K562 (cell line): ENCODE measurements around the gene OR8S1. TPM values are rescaled to one million over a fixed set of nuclear protein-coding genes. Genes with fewer than 3 reads are reported as not detected.

ENCODE experiments used
- CTBP1 ChIP-seq: fragments of 450-650 bp; IDR thresholded peaks from 2 replicates; pipeline ENCODE4 v1.6.1; 2016; ENCODE audit warnings: borderline replicate concordance
- DNMT1 ChIP-seq: fragments of 450-650 bp; IDR thresholded peaks from 2 replicates; pipeline ENCODE4 v1.6.1; 2016; ENCODE audit warnings: antibody characterized with exemption, mild to moderate bottlenecking
- HSF4 ChIP-seq: fragments of 250-450 bp; sonication (Bioruptor Pico); IDR thresholded peaks from 2 replicates; pipeline ENCODE4 v2.1.2; 2022; ENCODE audit warnings: mild to moderate bottlenecking, moderate library complexity, borderline replicate concordance
- IFI16 ChIP-seq: fragments of 250-450 bp; sonication (Bioruptor Pico); IDR thresholded peaks from 2 replicates; pipeline ENCODE4 v2.1.2; 2022; ENCODE audit warnings: mild to moderate bottlenecking, inconsistent platforms
- KHSRP ChIP-seq: fragments of 450-650 bp; IDR thresholded peaks from 2 replicates; pipeline ENCODE4 v1.6.1; 2017
- NR2C1 ChIP-seq, 2 experiments: fragments of 450-650 bp; IDR thresholded peaks; 2 replicates each; pipeline ENCODE4 v1.6.1; 2017; ENCODE audit warnings: mild to moderate bottlenecking in 2 of 2, antibody characterized with exemption in 1 of 2, inconsistent platforms in 1 of 2, missing compliant biosample characterization in 1 of 2, missing genetic modification characterization in 1 of 2
- RBM34 ChIP-seq: fragments of 200-400 bp; formaldehyde crosslinking; IDR thresholded peaks from 2 replicates; pipeline ENCODE4 v1.6.1; 2018; ENCODE audit warnings: low read length, borderline replicate concordance; ENCODE audit not compliant: insufficient read depth
- RHOXF2B ChIP-seq: fragments of 250-450 bp; sonication (Bioruptor Pico); conservative IDR thresholded peaks from 2 replicates; pipeline ENCODE4 v1.5.1; 2021
- ZNF384 ChIP-seq: IDR thresholded peaks from 2 replicates; pipeline ENCODE4 v1.6.1; 2012; ENCODE audit warnings: low read depth, low read length, improper control_type of control experiment
- polyA plus RNA-seq, 8 experiments: library from polyadenylated mRNA; depleted of rRNA in 4 of 8; stranded (reverse) in 5 of 8; unstranded in 3 of 8; fragments of >200 nt; fragmentation: Nextera tagmentation in 2 of 8; fragmentation: Illumina TruSeq in 1 of 8; extraction: Ambion mirVana in 2 of 8; extraction: Trizol in 1 of 8; gene quantifications; 2 replicates each; pipeline versions ENCODE4 v1.2.1 to v1.2.3, GENCODE V29; 2011 to 2014; ENCODE audit warnings: inconsistent platforms in 1 of 8, missing spikeins in 1 of 8
- total RNA-seq, 7 experiments: library from RNA; depleted of rRNA in 6 of 7; stranded (reverse); fragments of >200 nt in 6 of 7; fragmentation: Illumina TruSeq in 2 of 7; extraction: Trizol in 2 of 7; gene quantifications; 2 replicates each; pipeline versions ENCODE4 v1.2.1 to v1.2.3, GENCODE V29; 2011 to 2021; ENCODE audit warnings: low replicate concordance in 1 of 7
- TF ChIP-seq, protein P1 (sequence below), 2 experiments: IDR thresholded peaks in 1 of 2; conservative IDR thresholded peaks in 1 of 2; 2 replicates each; pipeline ENCODE4 v1.6.1; 2016; ENCODE audit warnings: low read depth in 2 of 2, mild to moderate bottlenecking in 1 of 2, missing compliant biosample characterization in 1 of 2, missing genetic modification characterization in 1 of 2, moderate library complexity in 1 of 2
- TF ChIP-seq, protein P2 (sequence below): sonication (generic); formaldehyde crosslinking; IDR thresholded peaks from 2 replicates; pipeline ENCODE4 v1.8.0; 2022; ENCODE audit warnings: missing genetic modification reagents, mild to moderate bottlenecking, borderline replicate concordance

The OR8S1 gene
- total and polyA plus RNA-seq, 9 of the 15 experiments (the other 6 are each of a cell fraction or from before 2014, with no cell fraction given) = not detected

DNA sequence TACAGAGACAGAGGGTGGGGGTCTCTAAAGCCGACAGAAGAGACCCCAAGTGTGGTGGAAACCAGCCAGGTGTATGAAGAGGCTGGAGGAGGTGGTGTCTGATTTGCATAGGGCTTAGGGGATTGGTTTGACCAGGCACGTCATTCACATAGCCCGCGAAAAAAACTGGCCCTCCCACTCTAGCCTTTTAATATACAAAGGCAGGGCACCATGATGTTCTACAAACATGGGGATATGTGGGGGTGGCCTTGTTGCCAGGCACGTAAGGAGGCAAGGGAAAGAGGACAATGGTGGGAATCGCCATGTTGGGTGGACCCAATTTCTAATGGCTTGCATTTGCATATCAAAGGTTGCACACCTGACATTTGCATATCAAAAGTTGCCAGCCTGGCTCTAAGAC, 31.2 kb downstream of the OR8S1 start (continued):
- TF ChIP-seq ZNF384 (peak; percentile 66), IFI16 (CRISPR knock-in tag) (no peak), DNMT1 (no peak), RHOXF2B (CRISPR knock-in tag) (no peak), NR2C1 (IDR thresholded peaks at IDR 0.05) (no peak), NR2C1 (tag; IDR thresholded peaks at IDR 0.05) (0 out of 2 replicates have a peak, but pooled peaks have one; percentile 17), RBM34 (no peak), HSF4 (CRISPR knock-in tag) (no peak), CTBP1 (no peak), KHSRP (no peak)
- TF ChIP-seq, protein P1, sequence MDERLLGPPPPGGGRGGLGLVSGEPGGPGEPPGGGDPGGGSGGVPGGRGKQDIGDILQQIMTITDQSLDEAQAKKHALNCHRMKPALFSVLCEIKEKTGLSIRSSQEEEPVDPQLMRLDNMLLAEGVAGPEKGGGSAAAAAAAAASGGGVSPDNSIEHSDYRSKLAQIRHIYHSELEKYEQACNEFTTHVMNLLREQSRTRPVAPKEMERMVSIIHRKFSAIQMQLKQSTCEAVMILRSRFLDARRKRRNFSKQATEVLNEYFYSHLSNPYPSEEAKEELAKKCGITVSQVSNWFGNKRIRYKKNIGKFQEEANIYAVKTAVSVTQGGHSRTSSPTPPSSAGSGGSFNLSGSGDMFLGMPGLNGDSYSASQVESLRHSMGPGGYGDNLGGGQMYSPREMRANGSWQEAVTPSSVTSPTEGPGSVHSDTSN (CRISPR knock-in tag; IDR thresholded peaks at IDR 0.05; ENCODE audit: low read depth) = no peak
- TF ChIP-seq, protein P1 (tag; conservative IDR thresholded peaks at IDR 0.05; ENCODE audit: low read depth) = peak; percentile 79
- TF ChIP-seq, protein P2, sequence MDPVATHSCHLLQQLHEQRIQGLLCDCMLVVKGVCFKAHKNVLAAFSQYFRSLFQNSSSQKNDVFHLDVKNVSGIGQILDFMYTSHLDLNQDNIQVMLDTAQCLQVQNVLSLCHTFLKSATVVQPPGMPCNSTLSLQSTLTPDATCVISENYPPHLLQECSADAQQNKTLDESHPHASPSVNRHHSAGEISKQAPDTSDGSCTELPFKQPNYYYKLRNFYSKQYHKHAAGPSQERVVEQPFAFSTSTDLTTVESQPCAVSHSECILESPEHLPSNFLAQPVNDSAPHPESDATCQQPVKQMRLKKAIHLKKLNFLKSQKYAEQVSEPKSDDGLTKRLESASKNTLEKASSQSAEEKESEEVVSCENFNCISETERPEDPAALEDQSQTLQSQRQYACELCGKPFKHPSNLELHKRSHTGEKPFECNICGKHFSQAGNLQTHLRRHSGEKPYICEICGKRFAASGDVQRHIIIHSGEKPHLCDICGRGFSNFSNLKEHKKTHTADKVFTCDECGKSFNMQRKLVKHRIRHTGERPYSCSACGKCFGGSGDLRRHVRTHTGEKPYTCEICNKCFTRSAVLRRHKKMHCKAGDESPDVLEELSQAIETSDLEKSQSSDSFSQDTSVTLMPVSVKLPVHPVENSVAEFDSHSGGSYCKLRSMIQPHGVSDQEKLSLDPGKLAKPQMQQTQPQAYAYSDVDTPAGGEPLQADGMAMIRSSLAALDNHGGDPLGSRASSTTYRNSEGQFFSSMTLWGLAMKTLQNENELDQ (CRISPR knock-in tag) = no peak
